CD4-positive, alpha-beta T cell (primary cell): ENCODE results near the gene CLDN20. TPM values are rescaled to one million over a fixed set of nuclear protein-coding genes. Genes with fewer than 3 reads are reported as not detected.

Experiments
- ATAC-seq: fragments of 200-7000 bp; cut with Tn5 transposase; one replicate; pipeline ENCODE4 v1.10.0; 2022; ENCODE audit warnings: mild to moderate bottlenecking; ENCODE audit not compliant: poor library complexity
- CTCF ChIA-PET: fragments of 350-600 bp; sonication (Branson Sonifier 250); formaldehyde crosslinking; loops from one replicate; lab custom pipeline; 2021; ENCODE audit warnings: antibody characterized with exemption, inconsistent platforms; lab: Charles Lee
- POLR2A ChIA-PET: fragments of 350-600 bp; sonication (Branson Sonifier 250); formaldehyde crosslinking; loops from one replicate; lab custom pipeline; 2021; ENCODE audit warnings: antibody characterized with exemption, inconsistent platforms; lab: Charles Lee
- DNase-seq, 14 experiments: peaks; one replicate each; pipeline ENCODE4 v3.0.0-alpha.2; 2013 to 2020; ENCODE audit warnings: mixed read lengths in 2 of 14
- H3K27ac ChIP-seq, 2 donors: one replicate each; pipeline versions ENCODE4 v1.5.1 to v1.7.0; 2013; ENCODE audit warnings: low read length in 2 of 2, low read depth in 1 of 2, mild to moderate bottlenecking in 1 of 2
- H3K27me3 ChIP-seq, 2 experiments: 1 replicate in 1 of 2; 2 replicates in 1 of 2; pipeline versions ENCODE4 v1.6.1 to v1.7.0; 2013; ENCODE audit warnings: low read length in 2 of 2, control low read depth in 1 of 2, mild to moderate bottlenecking in 1 of 2, moderate library complexity in 1 of 2; ENCODE audit not compliant: insufficient read depth in 2 of 2, control insufficient read depth in 1 of 2
- H3K36me3 ChIP-seq: one replicate; pipeline ENCODE4 v1.6.1; 2013; ENCODE audit warnings: low read length, control low read depth; ENCODE audit not compliant: insufficient read depth
- H3K4me1 ChIP-seq: one replicate; pipeline ENCODE4 v1.6.1; 2013; ENCODE audit warnings: low read length, control low read depth; ENCODE audit not compliant: insufficient read depth
- H3K4me3 ChIP-seq: one replicate; pipeline ENCODE4 v1.5.1; 2013; ENCODE audit warnings: mild to moderate bottlenecking, low read length, moderate library complexity
- H3K9me3 ChIP-seq, 2 experiments: 1 replicate in 1 of 2; 2 replicates in 1 of 2; pipeline versions ENCODE4 v1.6.1 to v1.7.0; 2013; ENCODE audit warnings: low read length in 2 of 2, mild to moderate bottlenecking in 2 of 2, control low read depth in 1 of 2, moderate library complexity in 1 of 2; ENCODE audit not compliant: control insufficient read depth in 1 of 2, insufficient read depth in 1 of 2
- H3K27ac Mint-ChIP-seq: one replicate; pipeline ENCODE4 v1.8.0; 2020; ENCODE audit warnings: mixed read lengths
- H3K27me3 Mint-ChIP-seq: one replicate; pipeline ENCODE4 v1.8.0; 2021; ENCODE audit warnings: mixed read lengths
- H3K36me3 Mint-ChIP-seq: one replicate; pipeline ENCODE4 v1.8.0; 2021; ENCODE audit warnings: low read depth, mixed read lengths
- H3K4me1 Mint-ChIP-seq: one replicate; pipeline ENCODE4 v1.8.0; 2021; ENCODE audit warnings: low read depth, mixed read lengths
- H3K4me3 Mint-ChIP-seq: one replicate; pipeline ENCODE4 v1.8.0; 2020; ENCODE audit warnings: mild to moderate bottlenecking, mixed read lengths
- H3K9me3 Mint-ChIP-seq: one replicate; pipeline ENCODE4 v1.8.0; 2020; ENCODE audit warnings: mixed read lengths
- CTCF ChIP-seq: fragments of 200-600 bp; IDR thresholded peaks from one replicate; pipeline ENCODE4 v1.8.0; 2022; ENCODE audit warnings: antibody characterized with exemption, mild to moderate bottlenecking
- intact Hi-C, 2 experiments: fragments of 100-400 bp; cut with DNase I in 1 of 2; cut with micrococcal nuclease in 1 of 2; formaldehyde crosslinking; loops; one replicate each; pipeline versions ENCODE4 v1.15.1 to v1.9.0; 2023 to 2025; cut with DNase I, micrococcal nuclease
- total RNA-seq, 174 experiments: library from RNA in 2 of 174; stranded (reverse) in 2 of 174; gene quantifications; one replicate each; pipeline ENCODE4 v1.2.3 and lab custom pipeline; 2021 to 2026

The CLDN20 gene
- total RNA-seq, 2 experiments from 2014 or later, result not detected

DNA sequence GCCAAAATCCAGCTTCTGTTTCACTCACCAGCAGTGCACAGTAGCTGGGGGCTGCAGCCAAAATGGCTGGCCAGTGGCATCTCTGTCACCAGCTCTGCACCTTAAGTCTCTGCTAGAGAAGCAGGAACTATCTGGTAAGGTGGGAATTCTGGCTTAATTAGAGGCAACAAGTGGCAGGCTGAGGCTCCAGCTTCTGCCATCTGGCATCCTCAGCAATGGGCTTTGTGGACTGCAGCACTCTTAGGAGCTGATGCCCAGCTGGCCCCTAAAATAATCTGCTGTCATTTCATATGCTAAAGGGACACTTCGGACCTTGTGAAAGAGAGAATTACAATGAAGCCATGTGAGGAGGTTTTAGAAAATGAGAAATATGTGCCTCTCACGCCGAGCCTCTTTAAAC lies 4.6 kb upstream of the CLDN20 start:
- Histone ChIP-seq H3K27me3 (no peaks in the 10 kb centered on the region), H3K9me3 (no peaks in the 10 kb centered on the region), H3K4me3 (no peak overlapping the region), H3K27ac (no peak overlapping the region), H3K4me1 (no peaks in the 10 kb centered on the region), H3K36me3 (peaks cover 65% of the 10 kb centered on the region)
- ChIA-PET POLR2A (no interaction called here), CTCF (no interaction called here)
- DNase-seq, result no peak
- ATAC-seq, result no peak
- H3K4me3 Mint-ChIP-seq, result no peak overlapping the region
- no peaks in the 10 kb centered on the region for H3K4me1 Mint-ChIP-seq
- no peaks in the 10 kb centered on the region for H3K27me3 Mint-ChIP-seq
- H3K9me3 Mint-ChIP-seq, result no peaks in the 10 kb centered on the region
- H3K27ac Mint-ChIP-seq, result no peak overlapping the region
- TF ChIP-seq CTCF, result no peak
- H3K36me3 Mint-ChIP-seq, result peaks cover 85% of the 10 kb centered on the region
- intact Hi-C loops, result no loop called here

- Mint-ChIP-seq H3K36me3 (peaks cover 84% of the 10 kb centered on the region), H3K27me3 (no peaks in the 10 kb centered on the region), H3K4me1 (no peaks in the 10 kb centered on the region), H3K9me3 (no peaks in the 10 kb centered on the region), H3K27ac (no peak overlapping the region), H3K4me3 (no peak overlapping the region)
- POLR2A ChIA-PET, result no interaction called here
- intact Hi-C loops, result no loop called here
- CTCF ChIA-PET, result no interaction called here
- no peak overlapping the region for H3K4me3 ChIP-seq
- ATAC-seq (no peak), DNase-seq (no peak)
- peaks cover 64% of the 10 kb centered on the region for H3K36me3 ChIP-seq
- no peaks in the 10 kb centered on the region for H3K27me3 ChIP-seq
- TF ChIP-seq CTCF, result no peak
- H3K9me3 ChIP-seq, result no peaks in the 10 kb centered on the region
- no peak overlapping the region for H3K27ac ChIP-seq
- H3K4me1 ChIP-seq, result no peaks in the 10 kb centered on the region
These were observed 3.9 kb upstream of the CLDN20 start for GRCh38 chr6:155259897-155260296.

DNA sequence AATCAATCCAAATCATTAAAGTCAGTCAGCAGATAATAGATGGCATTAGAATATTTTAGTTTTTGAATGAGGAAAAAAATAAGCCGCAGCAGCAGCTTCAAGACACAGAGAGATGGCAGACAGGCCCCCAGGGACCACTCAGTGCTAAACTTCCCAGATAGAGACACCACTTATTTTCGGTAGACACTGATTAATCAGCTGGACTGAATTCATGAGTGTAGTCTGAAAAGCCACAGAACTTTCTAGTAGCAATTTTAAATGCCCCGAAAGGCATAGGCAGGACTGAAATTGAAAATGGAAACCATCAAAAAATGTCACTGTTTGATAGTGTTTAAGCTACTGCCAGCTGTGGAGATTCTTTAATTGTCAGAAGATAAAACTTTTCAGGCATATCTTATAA lies 3.1 kb upstream of the CLDN20 start:
- Histone ChIP-seq H3K27ac (no peak overlapping the region), H3K27me3 (no peaks in the 10 kb centered on the region), H3K36me3 (peaks cover 69% of the 10 kb centered on the region), H3K9me3 (no peaks in the 10 kb centered on the region), H3K4me1 (no peaks in the 10 kb centered on the region), H3K4me3 (no peak overlapping the region)
- H3K27ac Mint-ChIP-seq, result peak overlapping the region; percentile 7
- no peaks in the 10 kb centered on the region for H3K9me3 Mint-ChIP-seq
- TF ChIP-seq CTCF, result no peak
- no peaks in the 10 kb centered on the region for H3K27me3 Mint-ChIP-seq
- ChIA-PET POLR2A (no interaction called here), CTCF (no interaction called here)
- ATAC-seq, result no peak
- intact Hi-C loops, result no loop called here
- DNase-seq, result no peak
- H3K4me1 Mint-ChIP-seq, result no peaks in the 10 kb centered on the region
- H3K36me3 Mint-ChIP-seq, result peaks cover 85% of the 10 kb centered on the region
- no peak overlapping the region for H3K4me3 Mint-ChIP-seq
